ENCODE measurements around the gene MAP3K5. TPM values are rescaled to one million over a fixed set of nuclear protein-coding genes. Genes with fewer than 3 reads are reported as not detected.

Gene MAP3K5
- polyA plus RNA-seq, 3 donors: 9.6 to 12.0 (median 11.1) TPM

DNA sequence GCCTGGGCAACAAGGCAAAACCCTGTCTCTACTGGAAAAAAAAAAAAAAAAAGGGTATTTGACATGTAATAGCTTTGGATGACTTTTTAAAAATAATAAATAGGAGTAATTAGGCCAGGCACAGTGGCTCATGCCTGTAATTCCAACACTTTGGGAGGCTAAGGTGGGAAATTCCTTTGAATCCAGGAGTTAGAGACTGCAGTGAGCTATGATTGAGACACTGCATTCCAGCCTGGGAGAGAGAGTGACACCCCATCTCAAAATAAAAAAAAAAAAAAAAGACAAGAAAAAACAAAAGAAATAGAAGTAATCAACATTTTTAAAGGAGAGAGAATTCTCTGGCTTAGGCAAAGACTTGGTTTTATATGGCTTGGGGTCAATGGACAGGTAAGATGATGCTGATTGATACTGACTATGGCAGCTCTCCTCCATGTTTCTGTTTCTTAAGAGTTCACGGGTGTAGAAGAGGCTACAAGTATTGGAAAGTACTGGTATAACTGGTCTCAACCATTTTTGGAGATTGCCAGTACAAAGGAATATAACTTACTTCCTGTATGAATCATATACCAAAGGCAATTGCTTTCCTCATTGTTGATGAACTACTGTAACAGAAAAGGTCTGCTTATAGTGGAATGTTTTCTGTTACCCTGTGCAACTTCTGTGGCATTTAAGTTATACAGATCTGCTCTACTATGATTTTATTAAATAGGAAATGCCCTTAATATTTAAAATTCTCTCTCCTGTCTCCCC lies 10.1 kb downstream of the MAP3K5 start:
- Mint-ChIP-seq H3K36me3 (peaks cover 5 to 21% of the 10 kb centered on the region in 2 donors), H3K4me3 (no peak overlapping the region), H3K4me1 (peaks cover 68% of the 10 kb centered on the region), H3K9me3 (peaks cover 0 to 2% (median 0%) of the 10 kb centered on the region in 7 donors), H3K27me3 (ENCODE audit: low read depth in 3 of 3) (peaks cover 0 to 2% (median 2%) of the 10 kb centered on the region in 3 donors), H3K27ac (peak overlapping the region; percentile 86 to 98 (median 97))
- Histone ChIP-seq H3K9me3 (replicated peaks in 1 of 2; ENCODE audit: control insufficient read depth in 1 of 2, insufficient read depth in 1 of 2, low read length in 2 of 2) (no peaks in the 10 kb centered on the region), H3K9ac (ENCODE audit: insufficient read depth, low read length, poor library complexity, severe bottlenecking) (no peak overlapping the region), H3K79me2 (ENCODE audit: insufficient read depth, low read length) (peaks cover 95% of the 10 kb centered on the region), H2AFZ (ENCODE audit: insufficient read depth, low read depth, low read length, poor library complexity, severe bottlenecking) (no peak overlapping the region), H3K4me3 (replicated peaks in 1 of 3; ENCODE audit: low read depth in 2 of 3, low read length in 3 of 3) (peak overlapping the region in 1 of 3 experiments; percentile 88), H3K4me2 (replicated peaks; ENCODE audit: extremely low read depth, low read length, poor library complexity, severe bottlenecking) (peak overlapping the region; percentile 89), H3K36me3 (replicated peaks in 1 of 2; ENCODE audit: control insufficient read depth in 1 of 2, insufficient read depth in 2 of 2, low read length in 2 of 2) (peaks cover 0 to 9% of the 10 kb centered on the region in 2 donors), H3K27me3 (ENCODE audit: control insufficient read depth in 2 of 2, insufficient read depth in 2 of 2, low read length in 2 of 2) (no peaks in the 10 kb centered on the region), H3K27ac (ENCODE audit: low read depth in 1 of 2, low read length in 2 of 2) (peak overlapping the region in 1 of 2 donors; percentile 83), H4K20me1 (ENCODE audit: insufficient read depth, low read length) (peaks cover 24% of the 10 kb centered on the region), H3K4me1 (ENCODE audit: control insufficient read depth in 1 of 2, insufficient read depth in 2 of 2, low read length in 2 of 2) (peaks cover 62 to 75% of the 10 kb centered on the region in 2 donors)
- peak; percentile 26 to 79 (median 68) for DNase-seq
- no CpG with 5 or more reads among the region's 1 CpG for WGBS (ENCODE audit: insufficient coverage)
- intact Hi-C loops (cut with micrococcal nuclease): loop anchor here in 1 of 2 donors (10.0 kb wide), 2 partner anchors 453 to 497 kb away; partner anchors contain the start of gene BCLAF1
- TF ChIP-seq, protein P1, sequence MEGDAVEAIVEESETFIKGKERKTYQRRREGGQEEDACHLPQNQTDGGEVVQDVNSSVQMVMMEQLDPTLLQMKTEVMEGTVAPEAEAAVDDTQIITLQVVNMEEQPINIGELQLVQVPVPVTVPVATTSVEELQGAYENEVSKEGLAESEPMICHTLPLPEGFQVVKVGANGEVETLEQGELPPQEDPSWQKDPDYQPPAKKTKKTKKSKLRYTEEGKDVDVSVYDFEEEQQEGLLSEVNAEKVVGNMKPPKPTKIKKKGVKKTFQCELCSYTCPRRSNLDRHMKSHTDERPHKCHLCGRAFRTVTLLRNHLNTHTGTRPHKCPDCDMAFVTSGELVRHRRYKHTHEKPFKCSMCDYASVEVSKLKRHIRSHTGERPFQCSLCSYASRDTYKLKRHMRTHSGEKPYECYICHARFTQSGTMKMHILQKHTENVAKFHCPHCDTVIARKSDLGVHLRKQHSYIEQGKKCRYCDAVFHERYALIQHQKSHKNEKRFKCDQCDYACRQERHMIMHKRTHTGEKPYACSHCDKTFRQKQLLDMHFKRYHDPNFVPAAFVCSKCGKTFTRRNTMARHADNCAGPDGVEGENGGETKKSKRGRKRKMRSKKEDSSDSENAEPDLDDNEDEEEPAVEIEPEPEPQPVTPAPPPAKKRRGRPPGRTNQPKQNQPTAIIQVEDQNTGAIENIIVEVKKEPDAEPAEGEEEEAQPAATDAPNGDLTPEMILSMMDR (IDR thresholded peaks at IDR 0.05): no peak

DNA sequence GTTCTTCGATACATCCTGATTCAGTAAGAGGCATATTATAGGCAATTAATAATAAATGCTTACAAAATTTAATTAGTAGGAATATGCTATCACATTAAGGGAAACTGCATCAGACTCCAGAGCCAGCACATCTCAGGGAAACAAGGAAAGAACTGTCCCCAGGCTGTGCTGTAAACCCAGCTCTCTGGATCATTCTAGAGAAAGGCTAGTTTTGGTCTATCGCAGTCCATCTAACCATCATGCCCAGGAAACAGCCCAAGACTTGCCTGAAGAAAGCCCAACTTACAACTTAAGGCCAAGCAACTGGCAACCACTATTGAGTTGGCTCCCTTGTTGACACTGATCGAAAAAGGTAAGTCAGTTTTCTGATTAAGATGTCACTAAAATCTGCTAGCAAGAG lies 11.3 kb downstream of the MAP3K5 start:
- no CpG with 5 or more reads among the region's 3 CpGs for WGBS (ENCODE audit: insufficient coverage)
- H3K4me1 Mint-ChIP-seq: peaks cover 64% of the 10 kb centered on the region
- no peak overlapping the region for H3K4me3 ChIP-seq (replicated peaks in 1 of 3; ENCODE audit: low read depth in 2 of 3, low read length in 3 of 3)

More for the DNA sequence above, 11.3 kb downstream of the MAP3K5 start:
- Histone ChIP-seq H3K4me2 (replicated peaks; ENCODE audit: extremely low read depth, low read length, poor library complexity, severe bottlenecking) (no peak overlapping the region), H3K9me3 (replicated peaks in 1 of 2; ENCODE audit: control insufficient read depth in 1 of 2, insufficient read depth in 1 of 2, low read length in 2 of 2) (no peaks in the 10 kb centered on the region), H3K36me3 (replicated peaks in 1 of 2; ENCODE audit: control insufficient read depth in 1 of 2, insufficient read depth in 2 of 2, low read length in 2 of 2) (peaks cover 0 to 5% of the 10 kb centered on the region in 2 donors), H2AFZ (ENCODE audit: insufficient read depth, low read depth, low read length, poor library complexity, severe bottlenecking) (no peak overlapping the region), H3K4me1 (ENCODE audit: control insufficient read depth in 1 of 2, insufficient read depth in 2 of 2, low read length in 2 of 2) (peaks cover 58 to 75% of the 10 kb centered on the region in 2 donors), H3K9ac (ENCODE audit: insufficient read depth, low read length, poor library complexity, severe bottlenecking) (no peak overlapping the region), H3K27ac (ENCODE audit: low read depth in 1 of 2, low read length in 2 of 2) (no peak overlapping the region), H3K79me2 (ENCODE audit: insufficient read depth, low read length) (peaks cover 95% of the 10 kb centered on the region), H3K27me3 (ENCODE audit: control insufficient read depth in 2 of 2, insufficient read depth in 2 of 2, low read length in 2 of 2) (no peaks in the 10 kb centered on the region), H4K20me1 (ENCODE audit: insufficient read depth, low read length) (peaks cover 13% of the 10 kb centered on the region)
- Mint-ChIP-seq H3K27me3 (ENCODE audit: low read depth in 3 of 3) (peaks cover 0 to 2% (median 0%) of the 10 kb centered on the region in 3 donors), H3K27ac (peak overlapping the region in 1 of 7 donors; percentile 23), H3K4me3 (no peak overlapping the region), H3K36me3 (peaks cover 4 to 17% of the 10 kb centered on the region in 2 donors), H3K9me3 (peaks cover 0 to 2% (median 0%) of the 10 kb centered on the region in 7 donors)
- TF ChIP-seq, protein P1 (IDR thresholded peaks at IDR 0.05): no peak
- DNase-seq: no peak
- intact Hi-C loops (cut with micrococcal nuclease): loop anchor here in 1 of 2 donors (10.0 kb wide), 2 partner anchors 454 to 496 kb away; partner anchors contain the start of gene BCLAF1

Data from CD14-positive monocyte (primary cell).